ENCODE measurements around the gene EEFSEC. TPM values are rescaled to one million over a fixed set of nuclear protein-coding genes. Genes with fewer than 3 reads are reported as not detected.

Gene EEFSEC
- total RNA-seq, 4 donors from 2014 or later = 9.1 to 17.4 (median 15.8) TPM

GRCh38 chr3:128128251-128128650 is 25.0 kb upstream of the EEFSEC start:
- peaks cover 0 to 6% (median 6%) of the 10 kb centered on the region in 4 donors for H3K4me1 ChIP-seq
- H3K36me3 ChIP-seq = no peaks in the 10 kb centered on the region
- H3K9me3 ChIP-seq = no peaks in the 10 kb centered on the region
- no peak for TF ChIP-seq POLR2A (IDR thresholded peaks at IDR 0.05; ENCODE audit: low read depth)
- TF ChIP-seq POLR2AphosphoS5 (IDR thresholded peaks at IDR 0.05) = no peak
- no peak for TF ChIP-seq CTCF (IDR thresholded peaks at IDR 0.05)
- no peak for TF ChIP-seq EP300 (IDR thresholded peaks at IDR 0.05)
- H3K4me3 ChIP-seq = no peak overlapping the region
- no peaks in the 10 kb centered on the region for H3K27me3 ChIP-seq
- intact Hi-C loops (cut with DNase I) = no loop called here
- no peak overlapping the region for H3K27ac ChIP-seq (replicated peaks in 1 of 4)
- 63% methylated on average over 1 of the region's 1 CpG for WGBS
- DNase-seq (ENCODE audit: extremely low spot score) = no peak

DNA sequence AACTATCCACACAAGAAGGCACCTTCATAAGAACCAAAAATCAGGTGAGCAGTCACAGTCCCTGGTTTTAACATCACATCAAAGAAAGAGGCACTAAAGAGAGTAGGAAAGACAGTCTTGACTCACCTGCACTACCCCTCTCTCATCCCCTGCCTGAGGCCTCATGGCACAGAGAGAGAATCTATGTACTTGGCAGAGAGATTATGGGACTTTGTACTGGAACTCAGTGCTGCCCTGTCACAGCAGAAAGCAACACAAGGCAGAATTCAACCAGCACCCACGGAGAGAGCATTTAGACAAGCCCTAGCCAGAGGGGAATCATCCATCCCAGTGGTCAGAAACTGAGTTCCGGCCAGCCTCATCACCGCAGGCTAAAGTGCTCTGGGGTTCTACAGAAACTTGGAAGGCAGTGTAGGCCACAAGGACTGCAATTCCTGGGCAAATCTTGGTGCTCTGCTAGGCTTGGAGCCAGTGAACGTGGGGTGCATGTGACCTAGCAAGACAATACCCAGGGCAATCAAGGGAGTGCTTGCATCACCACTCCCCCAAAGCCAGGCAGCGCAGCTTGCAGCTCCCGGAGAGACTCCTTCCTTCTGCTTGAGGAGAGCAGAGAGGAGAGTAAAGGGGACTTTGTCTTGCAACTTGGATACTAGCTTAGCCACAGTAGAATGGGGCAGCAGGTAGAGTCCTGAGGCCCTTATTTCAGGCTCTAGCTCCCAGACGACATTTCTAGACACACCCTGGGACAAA is 21.2 kb upstream of the EEFSEC start:
- WGBS = 84% methylated on average over 5 of the region's 7 CpGs
- Histone ChIP-seq H3K4me3 (no peak overlapping the region), H3K4me1 (no peaks in the 10 kb centered on the region), H3K9me3 (no peaks in the 10 kb centered on the region), H3K36me3 (no peaks in the 10 kb centered on the region), H3K27me3 (peaks cover 0 to 8% (median 0%) of the 10 kb centered on the region in 4 donors), H3K27ac (replicated peaks in 1 of 4) (no peak overlapping the region)
- no peak for DNase-seq (ENCODE audit: extremely low spot score)
- intact Hi-C loops (cut with DNase I) = no loop called here
- TF ChIP-seq POLR2AphosphoS5 (IDR thresholded peaks at IDR 0.05) = no peak
- no peak for TF ChIP-seq POLR2A (IDR thresholded peaks at IDR 0.05; ENCODE audit: low read depth)
- TF ChIP-seq EP300 (IDR thresholded peaks at IDR 0.05) = no peak
- no peak for TF ChIP-seq CTCF (IDR thresholded peaks at IDR 0.05)

DNA sequence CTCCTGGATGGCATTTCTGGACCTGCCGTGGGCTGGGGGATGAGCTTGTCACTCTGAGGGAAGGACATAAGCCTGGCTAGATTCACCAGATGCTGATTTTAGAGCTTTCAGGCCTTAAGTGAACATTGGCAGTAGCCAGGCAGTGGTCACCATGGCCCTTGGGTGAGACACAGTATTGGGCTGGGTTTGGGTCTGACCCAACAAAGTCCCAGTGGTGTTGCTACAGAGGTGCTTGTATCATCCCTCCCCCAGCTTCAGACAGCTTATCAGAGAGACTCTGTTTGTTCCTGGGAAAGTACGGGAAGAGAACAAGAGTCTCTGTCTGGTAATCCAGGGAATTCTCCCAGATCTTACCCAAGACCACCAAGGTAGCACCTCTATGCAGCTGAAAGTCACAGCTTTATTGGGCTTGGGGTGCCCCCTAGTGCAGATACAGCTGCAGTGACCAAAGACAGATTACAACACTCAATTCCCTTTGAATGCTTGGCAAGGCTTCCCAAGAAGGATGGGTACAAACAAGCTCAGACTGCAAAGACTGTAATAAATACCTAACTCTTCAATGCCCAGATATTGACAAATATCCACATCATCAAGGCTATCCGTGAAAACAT is 19.9 kb upstream of the EEFSEC start:
- WGBS = 66% methylated on average over 3 of the region's 3 CpGs
- Histone ChIP-seq H3K4me3 (no peak overlapping the region), H3K4me1 (no peaks in the 10 kb centered on the region), H3K27me3 (peaks cover 0 to 8% (median 0%) of the 10 kb centered on the region in 4 donors), H3K27ac (replicated peaks in 1 of 4) (no peak overlapping the region), H3K36me3 (no peaks in the 10 kb centered on the region), H3K9me3 (no peaks in the 10 kb centered on the region)
- DNase-seq (ENCODE audit: extremely low spot score) = no peak
- intact Hi-C loops (cut with DNase I) = no loop called here
- TF ChIP-seq CTCF (IDR thresholded peaks at IDR 0.05) (peak; percentile 31 to 53 (median 48)), EP300 (IDR thresholded peaks at IDR 0.05) (no peak)

GRCh38 chr3:128143496-128143895 is 9.8 kb upstream of the EEFSEC start:
- DNase-seq (ENCODE audit: extremely low spot score) = no peak
- no peaks in the 10 kb centered on the region for H3K36me3 ChIP-seq
- H3K27me3 ChIP-seq = peaks cover 0 to 3% (median 0%) of the 10 kb centered on the region in 4 donors
- WGBS = 81% methylated on average over 4 of the region's 4 CpGs
- TF ChIP-seq POLR2AphosphoS5 (IDR thresholded peaks at IDR 0.05) (no peak), EP300 (IDR thresholded peaks at IDR 0.05) (no peak), POLR2A (IDR thresholded peaks at IDR 0.05; ENCODE audit: low read depth) (no peak), CTCF (IDR thresholded peaks at IDR 0.05) (no peak)
- no peaks in the 10 kb centered on the region for H3K4me1 ChIP-seq
- H3K27ac ChIP-seq (replicated peaks in 1 of 4) = no peak overlapping the region
- intact Hi-C loops (cut with DNase I) = no loop called here
- H3K4me3 ChIP-seq = no peak overlapping the region
- H3K9me3 ChIP-seq = no peaks in the 10 kb centered on the region
